Thyroid gland (tissue), 4 donors: ENCODE measurements around the gene AIF1.

ENCODE experiments used
- CTCF ChIP-seq, 6 experiments: fragments of 200-600 bp in 3 of 6; fragments of 450-650 bp in 3 of 6; sonication (generic) in 3 of 6; IDR thresholded peaks; one replicate each; pipeline ENCODE4 v1.5.1; 2016 to 2019; ENCODE audit warnings: antibody characterized with exemption in 6 of 6, mild to moderate bottlenecking in 2 of 6, inconsistent platforms in 1 of 6, moderate library complexity in 1 of 6
- POLR2A ChIP-seq, 2 donors: fragments of 450-650 bp; IDR thresholded peaks; one replicate each; pipeline ENCODE4 v1.6.1; 2017; ENCODE audit warnings: antibody characterized with exemption in 2 of 2, mild to moderate bottlenecking in 2 of 2, moderate library complexity in 1 of 2

GRCh38 chr6:31622684-31623091 lies 7.7 kb downstream of the AIF1 start:
- no peak for TF ChIP-seq CTCF (IDR thresholded peaks at IDR 0.05)
- no peak for TF ChIP-seq POLR2A (IDR thresholded peaks at IDR 0.05)
